HUES48 (cell line): Measurements from ENCODE around the gene ADAMTS17.

ENCODE experiments used
- H3K27ac ChIP-seq: one replicate; pipeline ENCODE4 v1.7.0; 2013; ENCODE audit warnings: low read depth, low read length, inconsistent platforms
- H3K27me3 ChIP-seq: 2 replicates; pipeline ENCODE4 v1.6.1; 2013; ENCODE audit warnings: mild to moderate bottlenecking, low read length; ENCODE audit not compliant: control insufficient read depth, insufficient read depth
- H3K36me3 ChIP-seq: 2 replicates; pipeline ENCODE4 v1.6.1; 2013; ENCODE audit warnings: low read length; ENCODE audit not compliant: control insufficient read depth, insufficient read depth
- H3K4me1 ChIP-seq: 2 replicates; pipeline ENCODE4 v1.6.1; 2013; ENCODE audit warnings: mild to moderate bottlenecking, low read length; ENCODE audit not compliant: control insufficient read depth, insufficient read depth
- H3K4me3 ChIP-seq: 2 replicates; pipeline ENCODE4 v1.5.1; 2013; ENCODE audit warnings: mild to moderate bottlenecking, low read depth, low read length
- H3K9ac ChIP-seq: 2 replicates; pipeline ENCODE4 v1.6.1; 2013; ENCODE audit warnings: mild to moderate bottlenecking, low read depth, low read length, moderate library complexity
- H3K9me3 ChIP-seq: 2 replicates; pipeline ENCODE4 v1.6.1; 2013; ENCODE audit warnings: low read length; ENCODE audit not compliant: control insufficient read depth, insufficient read depth

The ADAMTS17 gene

DNA sequence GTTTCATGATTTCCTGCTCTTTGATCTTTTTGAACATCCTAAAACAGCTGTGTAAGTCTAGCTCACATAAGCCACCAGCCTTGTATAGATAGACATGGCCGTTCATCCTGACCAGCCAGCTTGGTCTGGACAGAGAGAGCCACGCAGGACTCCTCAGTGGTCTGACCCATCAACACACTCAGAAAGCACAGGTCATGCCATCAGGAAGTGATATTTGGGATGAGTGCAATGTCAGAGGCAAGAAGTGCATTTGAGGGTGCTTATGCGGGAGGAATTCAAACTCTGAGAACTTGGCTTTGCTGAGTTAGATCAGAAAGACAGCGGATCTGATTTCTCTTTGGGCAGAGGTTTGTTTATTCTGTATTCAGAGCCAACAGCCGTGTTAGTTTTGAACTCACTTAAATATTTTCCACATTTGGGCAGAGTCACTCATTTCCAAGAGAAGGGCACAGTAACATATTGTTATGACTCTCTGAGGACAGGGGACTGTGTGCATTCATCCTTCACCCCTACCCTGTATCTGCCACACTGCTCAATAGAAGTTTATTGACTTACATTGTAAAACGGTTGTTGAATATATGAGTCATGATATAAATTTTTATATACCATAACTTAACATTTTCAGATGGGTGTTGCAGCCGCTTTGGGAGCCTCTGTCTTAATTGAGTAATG lies 383.2 kb downstream of the ADAMTS17 start:
- H3K27me3 ChIP-seq, result no peaks in the 10 kb centered on the region
- no peak overlapping the region for H3K27ac ChIP-seq
- no peaks in the 10 kb centered on the region for H3K36me3 ChIP-seq
- H3K4me1 ChIP-seq, result no peaks in the 10 kb centered on the region
- no peaks in the 10 kb centered on the region for H3K9me3 ChIP-seq
- no peak overlapping the region for H3K4me3 ChIP-seq
- H3K9ac ChIP-seq, result no peak overlapping the region

DNA sequence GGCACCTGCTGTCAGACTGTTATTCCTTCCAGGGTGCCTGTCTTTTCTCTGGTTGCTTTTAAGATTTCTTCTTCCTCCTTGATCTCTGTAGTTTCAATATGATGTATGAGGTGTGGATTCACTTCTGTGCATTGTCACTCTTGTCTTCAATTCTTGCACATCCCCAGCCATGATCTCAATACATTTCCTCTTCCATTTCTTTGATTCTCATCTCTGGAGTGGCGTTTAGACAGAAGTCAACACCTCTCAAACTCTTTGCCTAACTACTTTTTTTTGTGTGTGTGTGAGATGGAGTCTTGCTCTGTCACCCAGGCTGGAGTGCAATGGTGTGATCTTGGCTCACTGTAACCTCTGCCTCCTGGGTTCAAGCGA lies 384.1 kb downstream of the ADAMTS17 start:
- H3K4me3 ChIP-seq, result no peak overlapping the region
- no peaks in the 10 kb centered on the region for H3K9me3 ChIP-seq
- H3K27ac ChIP-seq, result no peak overlapping the region
- no peaks in the 10 kb centered on the region for H3K36me3 ChIP-seq
- no peak overlapping the region for H3K9ac ChIP-seq
- H3K4me1 ChIP-seq, result no peaks in the 10 kb centered on the region
- H3K27me3 ChIP-seq, result no peaks in the 10 kb centered on the region

DNA sequence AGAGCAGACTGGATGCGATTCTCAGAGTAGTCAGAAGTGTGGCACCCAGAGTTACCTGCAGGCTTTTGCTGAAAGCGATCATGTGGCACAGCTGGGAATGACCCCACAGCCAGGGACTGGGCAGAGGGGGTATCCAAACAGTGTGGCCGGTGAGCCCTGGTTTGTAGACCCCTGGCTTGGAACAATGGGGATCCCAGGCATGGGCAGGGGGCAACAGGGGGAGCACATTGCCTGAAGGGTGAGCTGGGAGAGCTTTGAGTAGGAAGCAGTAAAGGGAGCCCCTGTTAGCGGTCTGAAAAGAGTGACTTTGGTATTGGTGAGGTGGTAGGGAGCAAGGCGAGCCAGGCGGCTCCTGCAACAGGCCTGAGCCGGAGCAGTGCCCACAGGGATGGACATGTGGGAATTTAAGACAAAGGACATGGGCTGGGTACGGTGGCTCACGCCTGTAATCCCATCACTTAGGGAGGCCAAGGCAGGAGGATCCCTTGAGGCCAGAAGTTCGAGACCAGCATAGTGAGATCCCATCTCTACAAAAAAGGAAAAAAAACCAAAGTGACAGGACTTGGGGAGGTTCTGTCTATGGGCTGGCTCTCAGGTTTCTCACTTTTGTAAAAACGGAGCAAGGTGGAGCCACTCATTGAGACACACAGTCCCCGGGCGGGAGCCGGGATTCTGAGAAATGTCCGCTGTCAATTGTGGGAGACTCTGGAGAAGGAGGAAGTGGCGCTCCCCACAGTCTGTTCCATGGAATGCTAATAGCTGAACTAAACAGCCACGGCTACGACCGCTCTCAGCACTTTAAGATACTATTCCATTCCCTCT lies 384.7 kb downstream of the ADAMTS17 start:
- Histone ChIP-seq H3K27me3 (no peaks in the 10 kb centered on the region), H3K4me1 (no peaks in the 10 kb centered on the region), H3K9ac (no peak overlapping the region), H3K27ac (no peak overlapping the region), H3K9me3 (no peaks in the 10 kb centered on the region), H3K4me3 (no peak overlapping the region), H3K36me3 (no peaks in the 10 kb centered on the region)

DNA sequence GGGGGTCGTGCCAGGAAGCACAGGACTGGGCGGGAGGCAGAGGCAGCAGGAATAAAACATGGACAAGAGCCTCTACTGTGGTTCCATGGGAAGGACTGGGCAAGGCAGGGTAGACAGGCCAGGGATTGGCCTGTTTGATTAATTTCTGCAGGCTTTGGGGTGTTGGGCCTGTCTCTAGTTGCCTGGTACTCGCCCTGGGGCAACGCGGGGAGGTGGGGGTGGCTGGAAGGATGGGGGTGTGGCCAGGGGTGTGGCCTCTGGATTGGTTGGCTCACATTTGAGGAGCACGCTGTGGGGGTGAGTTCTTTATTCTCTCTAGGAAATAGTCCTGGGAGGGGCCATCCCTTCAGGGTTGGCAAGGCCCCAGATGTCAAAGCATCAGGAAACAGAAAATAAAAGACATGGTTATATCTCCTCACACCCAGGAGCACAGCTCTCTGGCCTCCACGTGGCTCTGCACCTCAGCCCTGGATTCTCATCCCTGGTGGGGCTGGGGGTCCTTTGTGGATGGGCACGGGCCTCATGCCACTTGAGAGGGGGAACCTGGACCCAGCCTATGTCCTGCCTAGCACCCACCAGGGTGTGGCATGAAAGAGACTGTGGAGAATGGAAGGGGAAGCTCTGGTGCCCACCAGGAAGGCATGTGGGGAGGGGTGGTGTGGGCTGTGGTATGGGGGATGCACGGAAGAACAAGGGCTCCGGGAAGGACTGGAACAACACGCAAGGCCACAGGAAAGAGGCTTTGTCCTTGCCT lies 385.6 kb downstream of the ADAMTS17 start:
- H3K36me3 ChIP-seq, result no peaks in the 10 kb centered on the region
- H3K4me1 ChIP-seq, result no peaks in the 10 kb centered on the region
- no peak overlapping the region for H3K9ac ChIP-seq
- no peak overlapping the region for H3K4me3 ChIP-seq
- no peak overlapping the region for H3K27ac ChIP-seq
- H3K27me3 ChIP-seq, result no peaks in the 10 kb centered on the region
- H3K9me3 ChIP-seq, result no peaks in the 10 kb centered on the region

DNA sequence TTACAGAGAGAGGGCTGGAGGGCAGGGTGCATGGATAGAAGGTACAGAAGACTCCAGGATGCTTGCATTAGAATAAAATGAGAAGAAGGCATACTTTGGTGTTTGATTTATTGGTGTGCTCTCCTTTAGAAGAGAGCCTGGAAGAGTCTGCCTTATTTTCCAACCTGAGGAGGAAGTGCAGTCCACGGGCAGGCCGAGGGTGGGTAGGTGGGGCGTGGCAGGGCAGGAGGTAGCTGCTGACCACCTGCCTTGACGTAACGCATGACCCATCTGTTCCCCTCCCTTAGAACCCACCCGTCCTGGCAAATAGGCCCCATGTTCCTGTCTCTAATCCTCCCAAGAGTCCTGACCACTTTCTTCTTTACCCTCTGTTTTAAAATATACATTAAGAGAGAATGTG lies 386.2 kb downstream of the ADAMTS17 start:
- Histone ChIP-seq H3K9ac (no peak overlapping the region), H3K4me1 (no peaks in the 10 kb centered on the region), H3K27me3 (no peaks in the 10 kb centered on the region), H3K36me3 (no peaks in the 10 kb centered on the region), H3K4me3 (no peak overlapping the region), H3K27ac (no peak overlapping the region), H3K9me3 (no peaks in the 10 kb centered on the region)

DNA sequence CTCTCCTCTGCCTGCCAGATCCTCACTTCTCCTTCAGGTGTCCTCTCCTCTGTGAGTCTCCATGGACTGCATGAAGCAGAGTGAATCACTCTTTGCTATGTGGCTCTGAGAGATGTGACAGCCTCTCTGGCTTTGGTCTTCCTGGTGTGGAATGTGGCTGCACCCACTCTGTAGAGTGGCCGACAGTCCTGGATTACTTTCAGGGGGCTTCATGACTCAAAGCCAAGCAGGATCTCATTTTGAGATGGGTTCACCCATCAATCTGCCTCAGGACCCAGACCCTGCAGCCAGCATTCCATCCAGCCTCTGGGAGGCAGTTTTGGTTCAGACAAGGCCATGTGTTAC lies 386.6 kb downstream of the ADAMTS17 start:
- Histone ChIP-seq H3K9me3 (no peaks in the 10 kb centered on the region), H3K9ac (no peak overlapping the region), H3K27ac (no peak overlapping the region), H3K27me3 (no peaks in the 10 kb centered on the region), H3K4me1 (no peaks in the 10 kb centered on the region), H3K36me3 (no peaks in the 10 kb centered on the region), H3K4me3 (no peak overlapping the region)

DNA sequence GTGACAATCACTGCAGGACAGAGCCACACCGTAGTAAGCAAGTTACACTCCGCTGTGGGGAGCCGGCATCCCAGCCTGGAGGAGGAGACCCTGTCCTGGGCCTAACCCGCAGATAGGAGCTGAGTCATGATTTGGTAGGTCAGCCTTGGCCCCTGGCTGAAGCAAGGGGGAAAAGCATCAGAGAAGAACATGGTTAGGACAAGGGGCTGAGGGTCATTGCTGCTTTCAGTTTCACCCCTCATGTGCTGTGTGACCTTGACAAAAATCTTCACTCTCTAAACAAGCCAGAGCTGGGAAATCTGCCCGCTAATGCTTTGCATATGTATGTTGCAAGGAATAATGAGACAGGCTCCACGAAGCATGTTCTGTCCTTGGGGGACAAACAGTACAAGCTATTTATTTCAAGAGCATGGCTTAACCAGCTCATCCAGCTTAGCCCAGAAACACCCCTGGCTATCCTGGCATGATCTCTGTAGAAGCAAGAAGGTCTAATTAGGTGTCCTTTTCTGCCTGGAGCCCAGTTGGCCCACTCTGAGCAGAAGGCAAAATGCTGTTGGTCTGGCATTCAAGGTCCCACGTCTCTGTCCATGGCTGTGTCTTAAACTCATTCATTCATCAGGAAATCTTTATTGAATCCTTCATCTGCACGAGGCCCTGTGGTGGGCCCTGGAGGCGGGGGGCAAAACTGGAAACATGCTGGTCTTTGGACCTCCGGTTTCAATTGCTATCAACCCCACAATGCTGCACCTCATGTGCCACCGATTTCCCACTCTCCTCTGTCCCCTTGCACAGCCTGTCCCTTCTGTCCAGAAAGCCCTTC lies 387.2 kb downstream of the ADAMTS17 start:
- H3K27ac ChIP-seq, result no peak overlapping the region
- no peaks in the 10 kb centered on the region for H3K9me3 ChIP-seq

DNA sequence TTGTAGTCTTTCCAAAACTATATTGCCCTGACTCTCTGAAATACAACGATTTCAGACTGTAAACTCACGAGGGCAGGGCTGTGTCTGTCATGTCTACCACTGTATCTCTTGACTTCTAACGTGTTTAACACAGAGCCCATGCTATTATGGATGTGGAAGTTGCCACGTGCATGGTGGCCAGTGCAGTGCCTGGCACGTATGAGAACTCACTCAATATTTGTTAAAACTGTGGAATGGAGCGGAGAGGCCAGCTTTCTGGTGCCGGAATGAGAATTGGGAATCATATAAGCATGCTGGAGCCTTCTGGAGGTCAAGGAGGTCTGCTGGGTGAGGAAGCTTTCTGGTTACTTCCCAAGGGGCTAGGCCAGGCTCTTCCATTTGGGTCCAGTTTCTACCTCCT lies 387.9 kb downstream of the ADAMTS17 start:
- H3K36me3 ChIP-seq, result no peaks in the 10 kb centered on the region
- no peak overlapping the region for H3K4me3 ChIP-seq
- H3K9me3 ChIP-seq, result no peaks in the 10 kb centered on the region
- no peak overlapping the region for H3K9ac ChIP-seq
- no peaks in the 10 kb centered on the region for H3K4me1 ChIP-seq
- H3K27ac ChIP-seq, result no peak overlapping the region
- no peaks in the 10 kb centered on the region for H3K27me3 ChIP-seq

More for the DNA sequence above, 387.2 kb downstream of the ADAMTS17 start:
- no peak overlapping the region for H3K9ac ChIP-seq
- H3K36me3 ChIP-seq, result no peaks in the 10 kb centered on the region
- no peak overlapping the region for H3K4me3 ChIP-seq
- H3K4me1 ChIP-seq, result no peaks in the 10 kb centered on the region
- H3K27me3 ChIP-seq, result no peaks in the 10 kb centered on the region

DNA sequence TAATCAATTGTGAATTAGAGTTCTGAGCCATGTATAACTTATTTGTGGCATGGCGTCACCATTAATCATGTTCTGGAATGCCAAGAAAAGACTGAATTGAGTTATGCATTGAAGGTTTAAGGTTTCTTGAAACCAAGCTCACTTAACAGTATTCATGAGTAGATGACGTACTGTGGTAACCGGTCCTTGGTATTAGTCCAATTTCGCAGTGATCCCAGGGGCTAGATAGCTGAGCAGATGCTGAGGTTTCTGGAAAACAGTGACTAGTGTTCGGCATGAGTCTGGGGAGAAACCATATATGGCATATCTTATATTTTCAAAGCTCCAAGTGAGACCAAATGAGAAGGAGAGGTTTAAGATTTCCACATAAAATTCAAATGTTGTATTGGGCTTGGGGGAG lies 390.3 kb downstream of the ADAMTS17 start:
- no peaks in the 10 kb centered on the region for H3K9me3 ChIP-seq
- H3K4me1 ChIP-seq, result no peaks in the 10 kb centered on the region
- no peak overlapping the region for H3K27ac ChIP-seq
- no peak overlapping the region for H3K4me3 ChIP-seq
- H3K9ac ChIP-seq, result no peak overlapping the region
- H3K27me3 ChIP-seq, result no peaks in the 10 kb centered on the region
- no peaks in the 10 kb centered on the region for H3K36me3 ChIP-seq

DNA sequence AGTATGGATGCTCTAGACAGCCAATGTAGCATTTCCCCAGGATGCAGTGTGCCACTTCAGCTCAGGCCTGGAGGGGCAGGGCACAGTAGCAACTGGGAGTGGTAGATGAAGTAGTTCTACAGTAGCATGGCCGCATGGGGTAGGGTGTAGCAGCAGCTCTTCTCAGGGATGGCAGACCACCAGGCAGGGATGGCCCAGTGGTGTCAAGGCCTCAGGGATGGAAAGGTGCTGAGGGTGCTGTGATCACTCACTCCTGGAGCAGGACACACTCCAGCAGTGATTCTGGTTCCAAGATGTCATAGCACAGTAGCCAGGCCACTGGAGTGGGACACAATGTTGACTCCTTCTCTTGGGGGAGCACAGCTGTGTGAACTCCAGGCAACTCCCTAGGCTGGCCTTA lies 397.6 kb downstream of the ADAMTS17 start:
- no peak overlapping the region for H3K9ac ChIP-seq
- no peak overlapping the region for H3K4me3 ChIP-seq
- H3K27ac ChIP-seq, result no peak overlapping the region
- no peaks in the 10 kb centered on the region for H3K27me3 ChIP-seq
- H3K4me1 ChIP-seq, result no peaks in the 10 kb centered on the region
- H3K36me3 ChIP-seq, result no peaks in the 10 kb centered on the region
- H3K9me3 ChIP-seq, result no peaks in the 10 kb centered on the region
